Glutamatergic neuron (in vitro differentiated cells): ENCODE measurements around the gene VWA3B. TPM values are rescaled to one million over a fixed set of nuclear protein-coding genes. Genes with fewer than 3 reads are reported as not detected.
A peak's percentile ranks its signal among the peaks of the same experiment; 100 is the strongest.

Experiments used
- DNase-seq: peaks from one replicate; pipeline ENCODE4 v3.0.0; 2022
- H3K27ac Mint-ChIP-seq: one replicate; pipeline ENCODE4 v1.8.0; 2020; ENCODE audit warnings: mild to moderate bottlenecking, mixed read lengths, inconsistent platforms; ENCODE audit not compliant: unreplicated experiment
- H3K27me3 Mint-ChIP-seq: one replicate; pipeline ENCODE4 v1.8.0; 2020; ENCODE audit warnings: mild to moderate bottlenecking, moderate library complexity, mixed read lengths, inconsistent platforms; ENCODE audit not compliant: unreplicated experiment
- H3K36me3 Mint-ChIP-seq: one replicate; pipeline ENCODE4 v1.8.0; 2020; ENCODE audit warnings: mild to moderate bottlenecking, mixed read lengths, inconsistent platforms; ENCODE audit not compliant: unreplicated experiment
- H3K4me1 Mint-ChIP-seq: one replicate; pipeline ENCODE4 v1.8.0; 2020; ENCODE audit warnings: mild to moderate bottlenecking, low read depth, mixed read lengths, inconsistent platforms; ENCODE audit not compliant: unreplicated experiment
- H3K4me3 Mint-ChIP-seq: one replicate; pipeline ENCODE4 v1.8.0; 2020; ENCODE audit warnings: mild to moderate bottlenecking, mixed read lengths, inconsistent platforms; ENCODE audit not compliant: unreplicated experiment
- H3K9me3 Mint-ChIP-seq: one replicate; pipeline ENCODE4 v1.8.0; 2020; ENCODE audit warnings: mild to moderate bottlenecking, moderate library complexity, mixed read lengths, inconsistent platforms; ENCODE audit not compliant: unreplicated experiment
- CTCF ChIP-seq: fragments of 200-600 bp; sonication (generic); IDR thresholded peaks from one replicate; pipeline ENCODE4 v1.5.0; 2021; ENCODE audit not compliant: partially characterized antibody, unreplicated experiment
- total RNA-seq: library from RNA; stranded (reverse); fragmentation: NEBNext Ultra II Directional; extraction: Animal tissue kit (Norgen Biotek cat#: 25700); gene quantifications from one replicate; pipeline ENCODE4 v1.2.1, GENCODE V29; 2021; ENCODE audit not compliant: unreplicated experiment

Gene VWA3B
- total RNA-seq, 1 donor from 2014 or later = not detected

GRCh38 chr2:98341241-98341640 lies 254.3 kb downstream of the VWA3B start:
- no peak for DNase-seq
- H3K27ac Mint-ChIP-seq = no peak overlapping the region
- H3K36me3 Mint-ChIP-seq = peaks cover 13% of the 10 kb centered on the region
- H3K4me3 Mint-ChIP-seq = no peak overlapping the region
- H3K4me1 Mint-ChIP-seq = peaks cover 25% of the 10 kb centered on the region
- H3K27me3 Mint-ChIP-seq = peaks cover 6% of the 10 kb centered on the region
- no peak for TF ChIP-seq CTCF
- peaks cover 10% of the 10 kb centered on the region for H3K9me3 Mint-ChIP-seq

- no peak for DNase-seq
- peak overlapping the region; percentile 48 for H3K4me3 Mint-ChIP-seq
- H3K9me3 Mint-ChIP-seq = peaks cover 14% of the 10 kb centered on the region
- H3K27ac Mint-ChIP-seq = peak overlapping the region; percentile 77
- peaks cover 12% of the 10 kb centered on the region for H3K27me3 Mint-ChIP-seq
- H3K4me1 Mint-ChIP-seq = peaks cover 32% of the 10 kb centered on the region
- TF ChIP-seq CTCF = no peak
- H3K36me3 Mint-ChIP-seq = peaks cover 10% of the 10 kb centered on the region
These were observed 256.3 kb downstream of the VWA3B start for GRCh38 chr2:98343285-98343684.

DNA sequence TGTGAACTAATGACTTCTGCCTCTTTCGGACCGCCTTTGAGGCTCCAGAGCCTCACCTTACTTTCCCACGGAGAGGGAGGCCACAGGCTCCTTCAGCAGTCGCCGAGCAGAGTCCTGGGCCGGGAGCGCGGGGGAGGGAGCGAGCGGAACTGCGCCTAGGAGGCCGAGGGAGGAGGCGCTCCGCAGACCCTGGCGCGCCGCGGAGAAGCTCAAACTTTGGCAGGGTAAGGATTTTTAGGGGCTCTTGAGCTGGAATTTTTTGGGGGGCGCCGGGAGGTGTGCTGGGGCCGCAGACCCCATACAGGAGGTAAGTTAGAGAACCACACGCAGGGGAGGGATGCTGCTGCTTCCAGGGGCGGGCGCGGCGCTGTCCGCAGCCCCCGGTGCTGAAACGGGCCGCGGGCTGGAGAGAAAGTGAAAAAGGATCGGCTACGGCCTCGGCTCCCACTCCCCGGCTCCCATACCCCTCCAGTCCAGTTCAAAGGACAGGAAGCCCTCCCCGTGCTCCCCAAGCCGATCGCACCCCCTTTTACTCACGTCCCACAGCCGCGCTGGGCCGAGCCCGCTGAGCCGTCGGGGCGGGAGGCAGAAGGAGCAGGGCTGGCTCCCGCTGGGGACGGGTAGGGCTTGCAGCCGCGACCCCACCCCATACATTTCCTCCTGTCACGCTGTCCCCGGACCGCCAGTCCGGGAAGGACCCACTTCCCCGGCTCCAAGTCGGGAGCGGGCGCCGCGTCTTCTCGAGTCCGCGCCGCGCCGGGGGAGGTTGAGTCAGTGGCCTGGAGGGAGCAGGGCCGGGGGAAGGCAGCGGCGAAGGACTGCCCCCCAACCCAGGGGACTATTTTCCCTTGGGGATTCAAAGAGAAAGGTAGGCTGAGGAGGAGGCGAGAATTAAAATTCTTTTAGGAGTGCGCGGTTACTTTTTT lies 259.6 kb downstream of the VWA3B start, which contains the start of gene CNGA3:
Gene CNGA3 (plus strand): TSS at position 146 of the 926 bp plus-strand sequence. CDS start 23,520 bp downstream, outside the sequence.
- TF ChIP-seq CTCF = peak; percentile 35
- H3K27me3 Mint-ChIP-seq = peaks cover 16% of the 10 kb centered on the region
- H3K36me3 Mint-ChIP-seq = peaks cover 8% of the 10 kb centered on the region
- DNase-seq = peak; percentile 70
- H3K4me3 Mint-ChIP-seq = peak within 1 kb of the TSS; percentile 89
- H3K4me1 Mint-ChIP-seq = peaks cover 46% of the 10 kb centered on the region
- peak within 1 kb of the TSS; percentile 83 for H3K27ac Mint-ChIP-seq
- H3K9me3 Mint-ChIP-seq = peaks cover 26% of the 10 kb centered on the region

- Mint-ChIP-seq H3K27ac (peak overlapping the region; percentile 98), H3K4me3 (peak overlapping the region; percentile 87), H3K4me1 (peaks cover 46% of the 10 kb centered on the region)
These were observed 260.5 kb downstream of the VWA3B start for GRCh38 chr2:98347298-98348065.

More at GRCh38 chr2:98347298-98348065, 260.5 kb downstream of the VWA3B start:
- no peak for TF ChIP-seq CTCF
- peaks cover 17% of the 10 kb centered on the region for H3K27me3 Mint-ChIP-seq
- peak; percentile 81 for DNase-seq
- H3K9me3 Mint-ChIP-seq = peaks cover 26% of the 10 kb centered on the region
- peaks cover 13% of the 10 kb centered on the region for H3K36me3 Mint-ChIP-seq
